ENCODE measurements around the gene KCTD20. TPM values are rescaled to one million over a fixed set of nuclear protein-coding genes. Genes with fewer than 3 reads are reported as not detected.

The KCTD20 gene
- total and polyA plus RNA-seq, 2 of the 13 experiments (the other 11 are each of a cell fraction or from before 2014, with no cell fraction given), result 52.7 to 67.1 TPM

GRCh38 chr6:36441307-36441894 lies 1.4 kb upstream of the KCTD20 start (continued):
- TF ChIP-seq CCAR2 (optimal IDR thresholded peaks at IDR 0.05; ENCODE audit: low read depth, low read length) (no peak), U2AF2 (IDR thresholded peaks at IDR 0.05; ENCODE audit: low read depth, low read length) (no peak), ZFY (CRISPR knock-in tag; IDR thresholded peaks at IDR 0.05) (peak; percentile 45), ZBTB2 (CRISPR knock-in tag; IDR thresholded peaks at IDR 0.05; ENCODE audit: low read depth) (no peak), ZNF337 (CRISPR knock-in tag; IDR thresholded peaks at IDR 0.05; ENCODE audit: borderline replicate concordance, low read depth) (no peak), GATA4 (IDR thresholded peaks at IDR 0.05; ENCODE audit: borderline replicate concordance, low read depth) (no peak), KAT2B (IDR thresholded peaks at IDR 0.05; ENCODE audit: borderline replicate concordance, low read depth, low read length) (no peak), ZKSCAN1 (IDR thresholded peaks at IDR 0.05; ENCODE audit: low read length) (no peak), PRMT3 (CRISPR knock-in tag; IDR thresholded peaks at IDR 0.05; ENCODE audit: borderline replicate concordance, low read depth) (no peak), TFE3 (CRISPR knock-in tag; IDR thresholded peaks at IDR 0.05) (peak; percentile 68; the same call in 1 of the 2 replicates), ZNF556 (CRISPR knock-in tag; IDR thresholded peaks at IDR 0.05; ENCODE audit: borderline replicate concordance) (no peak; the same call in 1 of the 2 replicates), HMGXB4 (CRISPR knock-in tag; IDR thresholded peaks at IDR 0.05; ENCODE audit: borderline replicate concordance in 1 of 2, low read depth in 1 of 2) (peak in 1 of 2 experiments; percentile 89; a peak in 2 of 4 replicates), ZSCAN25 (CRISPR knock-in tag; IDR thresholded peaks at IDR 0.05) (no peak), E2F5 (CRISPR knock-in tag; conservative IDR thresholded peaks at IDR 0.05) (no peak), NFYC (CRISPR knock-in tag; IDR thresholded peaks at IDR 0.05) (peak; percentile 30; the same call in 1 of the 2 replicates), MYNN (CRISPR knock-in tag; IDR thresholded peaks at IDR 0.05; ENCODE audit: low read depth) (peak; percentile 98), HMGA1 (CRISPR knock-in tag; conservative IDR thresholded peaks at IDR 0.05) (no peak), HHEX (CRISPR knock-in tag; IDR thresholded peaks at IDR 0.05) (no peak), MXI1 (IDR thresholded peaks at IDR 0.05; ENCODE audit: borderline replicate concordance, low read depth, low read length) (peak; percentile 76; the same call in 1 of the 3 replicates), ZNF282 (IDR thresholded peaks at IDR 0.05; ENCODE audit: partially characterized antibody) (no peak), ZNF878 (CRISPR knock-in tag; IDR thresholded peaks at IDR 0.05) (no peak), ELF4 (CRISPR knock-in tag; IDR thresholded peaks at IDR 0.05; ENCODE audit: borderline replicate concordance) (peak; percentile 87; the same call in 1 of the 2 replicates), ZNF746 (CRISPR knock-in tag; IDR thresholded peaks at IDR 0.05) (no peak), TBP (CRISPR knock-in tag; IDR thresholded peaks at IDR 0.05) (no peak), ZNF576 (CRISPR knock-in tag; IDR thresholded peaks at IDR 0.05) (no peak), ZFP1 (CRISPR knock-in tag; IDR thresholded peaks at IDR 0.05) (0 out of 2 replicates have a peak, but pooled peaks have one; percentile 62)

Measured in HepG2 (cell line).